Measurements from ENCODE around the gene KRT20. TPM values are rescaled to one million over a fixed set of nuclear protein-coding genes. Genes with fewer than 3 reads are reported as not detected.

The KRT20 gene
- total RNA-seq, 1 experiment from 2014 or later, result not detected

DNA sequence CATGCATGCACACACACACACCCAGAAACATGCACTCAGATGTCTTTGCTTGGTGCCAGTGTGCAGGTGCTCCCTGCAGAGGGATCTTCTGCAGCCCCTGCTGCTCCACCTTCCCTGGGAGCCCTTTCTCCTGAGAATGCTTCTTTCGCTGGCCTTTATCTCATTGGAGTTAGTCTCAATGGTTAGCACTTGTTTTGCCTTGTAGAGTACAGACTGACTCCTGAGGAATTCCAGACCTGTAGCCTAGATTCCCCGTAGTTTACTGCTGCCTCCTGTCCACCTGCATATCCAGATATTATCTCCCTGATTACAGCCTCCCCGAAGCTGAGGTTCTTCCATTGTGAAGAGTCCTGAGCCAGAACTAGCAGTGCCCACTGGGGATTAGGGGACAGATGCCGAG, 14.9 kb downstream of the KRT20 start:
- H3K4me1 ChIP-seq (ENCODE audit: insufficient read depth, low read length), result no peaks in the 10 kb centered on the region
- H2BK15ac ChIP-seq (ENCODE audit: low read depth, low read length), result no peak overlapping the region
- H2BK5ac ChIP-seq (ENCODE audit: insufficient read length, low read length), result no peak overlapping the region
- DNase-seq, result no peak
- no peaks in the 10 kb centered on the region for H3K79me1 ChIP-seq (ENCODE audit: insufficient read depth, low read depth, low read length, poor library complexity, severe bottlenecking)
- H3K23ac ChIP-seq (ENCODE audit: insufficient read length, low read depth, low read length), result no peak overlapping the region
- no peak overlapping the region for H2AK5ac ChIP-seq (ENCODE audit: insufficient read length, low read length)
- no peak overlapping the region for H2BK12ac ChIP-seq (ENCODE audit: insufficient read length, low read depth, low read length)
- H3K27ac Mint-ChIP-seq, result no peak overlapping the region
- H3K4ac ChIP-seq (ENCODE audit: low read depth, low read length), result no peak overlapping the region
- H4K8ac ChIP-seq (replicated peaks; ENCODE audit: insufficient read length, low read depth, low read length), result no peak overlapping the region
- no peak overlapping the region for H3K9ac ChIP-seq (ENCODE audit: extremely low read depth, insufficient read length, low read length)
- no peaks in the 10 kb centered on the region for H4K20me1 ChIP-seq (ENCODE audit: control insufficient read depth, insufficient read depth, insufficient read length)
- no peak overlapping the region for H3T11ph ChIP-seq (ENCODE audit: low read length)
- H3K14ac ChIP-seq (ENCODE audit: insufficient read depth, low read length), result no peak overlapping the region
- H3K4me3 Mint-ChIP-seq, result no peak overlapping the region
- H3K27me3 ChIP-seq (ENCODE audit: insufficient read depth, low read length), result no peaks in the 10 kb centered on the region
- H4K91ac ChIP-seq (ENCODE audit: insufficient read length, low read depth, low read length), result no peak overlapping the region
- H3K79me2 ChIP-seq (ENCODE audit: insufficient read depth, low read length), result no peaks in the 10 kb centered on the region
- no peaks in the 10 kb centered on the region for H3K9me3 Mint-ChIP-seq
- no peak overlapping the region for H2AFZ ChIP-seq (ENCODE audit: low read length)
- no peak overlapping the region for H3K27ac ChIP-seq (ENCODE audit: insufficient read length, low read depth, low read length)
- no peak overlapping the region for H2BK20ac ChIP-seq (ENCODE audit: low read depth, low read length, poor library complexity, severe bottlenecking)
- no peak overlapping the region for H3K56ac ChIP-seq (ENCODE audit: insufficient read length, low read depth, low read length)
- no peak overlapping the region for H2BK120ac ChIP-seq (ENCODE audit: low read depth, low read length, poor library complexity, severe bottlenecking)
- peaks cover 20 to 24% of the 10 kb centered on the region in 2 experiments for H3K4me1 Mint-ChIP-seq
- no peaks in the 10 kb centered on the region for H3K23me2 ChIP-seq (ENCODE audit: insufficient read length, low read depth, low read length, poor library complexity, severe bottlenecking)
- no peak overlapping the region for H3K18ac ChIP-seq (ENCODE audit: insufficient read length, low read depth, low read length)
- no peaks in the 10 kb centered on the region; the same call in 1 of the 2 replicates for H3K27me3 Mint-ChIP-seq (ENCODE audit: low read depth)
- no peaks in the 10 kb centered on the region for H3K36me3 Mint-ChIP-seq (ENCODE audit: insufficient read depth in 1 of 3, low read depth in 3 of 3)
- no CpG with 5 or more reads among the region's 4 CpGs for WGBS (ENCODE audit: extremely low coverage, insufficient read length, low lambda C conversion rate)
- no peak overlapping the region for H3K4me2 ChIP-seq (ENCODE audit: insufficient read depth, insufficient read length, low read length)
- H3K9me3 ChIP-seq (ENCODE audit: control insufficient read depth, low read depth, low read length), result no peaks in the 10 kb centered on the region
- H4K5ac ChIP-seq (ENCODE audit: insufficient read length, low read depth, low read length), result no peak overlapping the region
- TF ChIP-seq, protein P1, sequence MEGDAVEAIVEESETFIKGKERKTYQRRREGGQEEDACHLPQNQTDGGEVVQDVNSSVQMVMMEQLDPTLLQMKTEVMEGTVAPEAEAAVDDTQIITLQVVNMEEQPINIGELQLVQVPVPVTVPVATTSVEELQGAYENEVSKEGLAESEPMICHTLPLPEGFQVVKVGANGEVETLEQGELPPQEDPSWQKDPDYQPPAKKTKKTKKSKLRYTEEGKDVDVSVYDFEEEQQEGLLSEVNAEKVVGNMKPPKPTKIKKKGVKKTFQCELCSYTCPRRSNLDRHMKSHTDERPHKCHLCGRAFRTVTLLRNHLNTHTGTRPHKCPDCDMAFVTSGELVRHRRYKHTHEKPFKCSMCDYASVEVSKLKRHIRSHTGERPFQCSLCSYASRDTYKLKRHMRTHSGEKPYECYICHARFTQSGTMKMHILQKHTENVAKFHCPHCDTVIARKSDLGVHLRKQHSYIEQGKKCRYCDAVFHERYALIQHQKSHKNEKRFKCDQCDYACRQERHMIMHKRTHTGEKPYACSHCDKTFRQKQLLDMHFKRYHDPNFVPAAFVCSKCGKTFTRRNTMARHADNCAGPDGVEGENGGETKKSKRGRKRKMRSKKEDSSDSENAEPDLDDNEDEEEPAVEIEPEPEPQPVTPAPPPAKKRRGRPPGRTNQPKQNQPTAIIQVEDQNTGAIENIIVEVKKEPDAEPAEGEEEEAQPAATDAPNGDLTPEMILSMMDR (conservative IDR thresholded peaks at IDR 0.05), result no peak

Data from H9 (cell line).